Stimulated activated CD4-positive, alpha-beta T cell treated with anti-CD3 and anti-CD28 coated beads, Interleukin-2, amount 100 ng/mL, for 48 hours (primary cell): ENCODE data around the gene CD1D.
A peak's percentile ranks its signal among the peaks of the same experiment; 100 is the strongest.
"Not testable (repeated sequence)": the region's sequence is repeated elsewhere in the genome, so short reads cannot be mapped to it uniquely, and the experiment has no call there.

Source experiments
- DNase-seq, 2 donors: peaks; one replicate each; pipeline ENCODE4 v3.0.0-alpha.2; 2020

CD1D gene

GRCh38 chr1:158180741-158181576, at the start of gene CD1D:
TSS of gene CD1D (plus strand) at chr1:158180895. CDS start at chr1:158181102, 207 bp downstream.
- peak in 1 of 2 donors; percentile 3 for DNase-seq

GRCh38 chr1:158131217-158131616, 49.5 kb upstream of the CD1D start:
- no peak for DNase-seq

- DNase-seq, result no peak
Measured at GRCh38 chr1:158140764-158141192, 39.9 kb upstream of the CD1D start.

- DNase-seq, result no peak
Measured at GRCh38 chr1:158145173-158145719, 35.4 kb upstream of the CD1D start.

- DNase-seq, result no peak
Measured at GRCh38 chr1:158146165-158146564, 34.5 kb upstream of the CD1D start.

- DNase-seq, result no peak
Measured at GRCh38 chr1:158146739-158147138, 34.0 kb upstream of the CD1D start.

GRCh38 chr1:158147401-158147800, 33.3 kb upstream of the CD1D start:
- no peak for DNase-seq

GRCh38 chr1:158147869-158148268, 32.8 kb upstream of the CD1D start:
- DNase-seq, result no peak

- DNase-seq, result no peak
Measured at GRCh38 chr1:158148468-158148867, 32.2 kb upstream of the CD1D start.

GRCh38 chr1:158149175-158149574, 31.5 kb upstream of the CD1D start:
- no peak for DNase-seq

GRCh38 chr1:158149577-158150269, 31.0 kb upstream of the CD1D start:
- peak; percentile 69 for DNase-seq

GRCh38 chr1:158150523-158150922, 30.2 kb upstream of the CD1D start:
- DNase-seq, result no peak

- DNase-seq, result no peak
Measured at GRCh38 chr1:158153179-158153578, 27.5 kb upstream of the CD1D start.

GRCh38 chr1:158153746-158154444, 26.8 kb upstream of the CD1D start:
- no peak for DNase-seq

- no peak for DNase-seq
Measured at GRCh38 chr1:158154501-158154900, 26.2 kb upstream of the CD1D start.

- no peak for DNase-seq
Measured at GRCh38 chr1:158155673-158156072, 25.0 kb upstream of the CD1D start.

GRCh38 chr1:158159597-158159996, 21.1 kb upstream of the CD1D start:
- DNase-seq, result no peak

- no peak for DNase-seq
Measured at GRCh38 chr1:158161446-158161845, 19.2 kb upstream of the CD1D start.

- DNase-seq, result no peak
Measured at GRCh38 chr1:158163000-158163947, 17.4 kb upstream of the CD1D start.

- no peak for DNase-seq
Measured at GRCh38 chr1:158169105-158169504, 11.6 kb upstream of the CD1D start.

GRCh38 chr1:158175915-158176314, 4.8 kb upstream of the CD1D start:
- DNase-seq, result not testable (repeated sequence)

GRCh38 chr1:158176399-158176798, 4.3 kb upstream of the CD1D start:
- DNase-seq, result no peak
